IPS-18c (cell line): Measurements from ENCODE around the gene GRB14.
"Not testable (repeated sequence)": the region's sequence is repeated elsewhere in the genome, so short reads cannot be mapped to it uniquely, and the experiment has no call there.

ENCODE experiments used
- H3K4me3 ChIP-seq: 2 replicates; pipeline ENCODE4 v1.7.0; 2013; ENCODE audit warnings: low read depth, mild to moderate bottlenecking, low read length, moderate library complexity; ENCODE audit not compliant: insufficient read depth
- H3K9me3 ChIP-seq: one replicate; pipeline ENCODE4 v1.6.1; 2013; ENCODE audit warnings: mild to moderate bottlenecking, low read length, moderate library complexity; ENCODE audit not compliant: control insufficient read depth, insufficient read depth

GRB14 gene

DNA sequence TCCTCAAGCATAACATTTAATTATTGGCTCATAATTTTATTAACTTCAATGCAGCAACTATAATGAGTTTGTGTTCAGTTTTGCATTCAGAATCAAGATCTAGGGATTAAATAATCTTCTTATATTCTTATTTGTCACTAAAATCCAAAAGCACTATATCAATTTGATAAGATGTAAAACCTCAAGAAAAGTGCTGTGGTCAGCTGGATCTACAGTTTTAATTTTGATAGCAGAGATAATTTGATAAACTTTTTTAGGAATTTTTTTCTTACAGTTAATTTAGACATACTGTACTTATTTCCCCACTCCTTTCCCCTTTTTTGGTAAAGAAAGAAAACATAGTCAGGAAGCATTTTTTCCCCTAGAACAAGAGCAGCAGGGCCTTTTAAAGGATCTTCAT is 146.4 kb downstream of the GRB14 start:
- Histone ChIP-seq H3K9me3 (no peaks in the 10 kb centered on the region), H3K4me3 (no peak overlapping the region)

DNA sequence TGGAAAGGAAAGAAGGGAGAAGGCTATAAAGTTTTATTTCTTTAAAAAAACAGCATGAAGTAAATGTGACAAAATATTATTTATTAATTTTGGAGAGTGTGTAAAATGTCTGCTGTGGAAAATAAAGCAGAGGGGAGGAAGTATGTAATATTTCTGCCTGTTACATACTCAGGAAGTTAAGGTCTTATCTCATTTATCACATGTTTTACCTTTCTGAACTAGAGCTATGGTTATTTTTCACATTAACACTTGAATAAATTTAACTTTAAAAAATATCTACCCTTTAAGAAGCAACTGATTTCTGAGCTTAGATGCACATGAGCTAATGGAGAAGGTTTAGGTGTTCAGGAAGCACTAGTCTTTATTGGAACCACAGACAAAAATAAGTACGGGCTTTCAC is 148.3 kb downstream of the GRB14 start:
- H3K9me3 ChIP-seq, result no peaks in the 10 kb centered on the region
- H3K4me3 ChIP-seq, result no peak overlapping the region

DNA sequence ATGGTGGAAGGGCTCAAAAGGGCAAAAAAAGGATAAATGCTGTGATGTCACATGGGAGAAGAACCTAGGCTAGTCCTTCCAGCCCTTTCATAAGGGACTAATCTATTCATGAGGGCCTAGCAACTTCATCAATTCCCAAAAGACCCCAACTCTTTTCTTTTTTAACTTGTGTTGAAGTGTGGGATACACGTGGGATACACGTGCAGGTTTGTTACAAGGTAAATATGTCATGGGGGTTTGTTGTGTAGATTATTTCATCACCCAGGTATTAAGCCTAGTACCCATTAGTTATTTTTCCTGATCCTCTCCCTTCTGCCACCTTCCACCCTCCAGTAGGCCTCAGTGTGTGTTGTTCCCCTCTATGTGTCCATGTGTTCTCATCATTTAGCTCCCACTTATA is 156.2 kb downstream of the GRB14 start:
- not testable (repeated sequence) for H3K4me3 ChIP-seq, H3K9me3 ChIP-seq

DNA sequence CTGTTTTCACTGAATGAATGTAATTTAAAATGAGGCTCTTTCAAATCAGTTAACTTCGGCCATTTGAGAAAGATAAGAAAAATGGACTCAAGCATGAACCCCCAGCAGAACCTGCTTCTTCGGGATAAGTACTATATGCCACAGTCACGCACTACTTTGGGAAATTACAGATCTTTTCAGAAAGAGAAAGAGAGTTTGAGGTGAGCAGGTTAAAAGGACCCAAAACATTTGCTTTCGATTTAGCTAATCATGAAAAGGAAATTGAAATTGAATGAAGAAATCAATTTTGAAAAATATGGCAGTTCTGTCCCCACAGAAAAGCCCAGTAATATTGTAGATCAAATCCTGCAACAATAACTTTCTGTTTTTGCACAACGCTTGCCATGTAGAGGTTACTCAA is 156.9 kb downstream of the GRB14 start:
- H3K9me3 ChIP-seq, result no peaks in the 10 kb centered on the region
- H3K4me3 ChIP-seq, result no peak overlapping the region

DNA sequence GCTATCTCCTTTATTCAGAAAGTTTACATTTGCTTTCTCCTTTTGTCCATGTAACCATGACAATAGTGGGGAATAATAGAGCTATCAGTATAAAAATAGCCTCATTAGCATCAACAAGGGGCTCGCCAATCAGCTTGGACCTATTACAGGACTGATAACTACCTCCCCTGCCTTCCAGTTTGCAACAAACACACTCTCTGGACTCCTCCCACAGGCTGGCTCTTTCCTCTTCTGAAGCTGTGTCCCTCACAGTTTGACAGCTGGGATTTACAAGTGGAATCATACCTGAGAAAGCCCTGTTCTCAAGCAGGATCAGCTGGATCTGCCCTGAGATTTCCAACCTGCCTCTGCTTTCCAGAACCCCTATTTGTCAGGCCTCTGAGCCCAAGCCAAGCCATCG is 162.5 kb downstream of the GRB14 start:
- H3K4me3 ChIP-seq, result no peak overlapping the region
- H3K9me3 ChIP-seq, result no peaks in the 10 kb centered on the region

DNA sequence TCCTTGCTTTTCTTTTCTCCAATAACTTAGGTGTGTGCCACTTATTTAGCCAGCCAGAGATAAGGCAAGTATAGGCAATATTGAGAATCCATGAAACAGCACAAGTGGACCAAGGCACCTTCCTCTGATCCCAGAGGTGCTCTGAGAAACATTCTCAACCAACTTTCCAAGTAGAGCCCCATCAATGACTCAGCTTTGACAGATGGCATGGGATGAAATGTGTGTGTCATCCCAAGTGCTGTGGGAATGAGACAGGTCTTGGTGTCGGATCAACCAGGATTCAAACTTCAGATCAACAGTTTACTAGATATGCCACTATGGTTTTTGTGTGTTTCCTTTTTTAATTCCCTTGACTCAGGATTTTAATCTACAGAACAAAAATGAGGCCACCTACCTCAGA is 164.0 kb downstream of the GRB14 start:
- no peaks in the 10 kb centered on the region for H3K9me3 ChIP-seq
- H3K4me3 ChIP-seq, result no peak overlapping the region

DNA sequence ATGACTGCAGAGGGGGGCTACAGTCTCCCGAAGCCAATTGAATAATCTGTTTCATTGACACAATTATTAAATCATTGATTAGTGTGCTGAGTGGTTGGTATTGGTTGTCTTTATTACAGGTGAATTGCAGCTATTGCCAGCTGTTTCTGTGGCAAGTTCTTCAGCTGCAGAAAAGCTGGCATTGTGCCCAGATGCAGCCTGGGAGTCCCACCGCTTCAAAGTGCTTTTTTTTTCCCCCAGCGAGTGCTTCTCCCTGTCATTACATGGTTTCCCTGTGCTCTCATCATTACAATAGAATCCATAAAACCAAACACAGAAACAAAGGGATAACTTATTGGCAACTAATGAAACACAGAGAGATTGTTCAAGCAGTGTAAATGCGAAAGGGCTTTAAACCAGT is 164.7 kb downstream of the GRB14 start:
- no peak overlapping the region for H3K4me3 ChIP-seq
- no peaks in the 10 kb centered on the region for H3K9me3 ChIP-seq

DNA sequence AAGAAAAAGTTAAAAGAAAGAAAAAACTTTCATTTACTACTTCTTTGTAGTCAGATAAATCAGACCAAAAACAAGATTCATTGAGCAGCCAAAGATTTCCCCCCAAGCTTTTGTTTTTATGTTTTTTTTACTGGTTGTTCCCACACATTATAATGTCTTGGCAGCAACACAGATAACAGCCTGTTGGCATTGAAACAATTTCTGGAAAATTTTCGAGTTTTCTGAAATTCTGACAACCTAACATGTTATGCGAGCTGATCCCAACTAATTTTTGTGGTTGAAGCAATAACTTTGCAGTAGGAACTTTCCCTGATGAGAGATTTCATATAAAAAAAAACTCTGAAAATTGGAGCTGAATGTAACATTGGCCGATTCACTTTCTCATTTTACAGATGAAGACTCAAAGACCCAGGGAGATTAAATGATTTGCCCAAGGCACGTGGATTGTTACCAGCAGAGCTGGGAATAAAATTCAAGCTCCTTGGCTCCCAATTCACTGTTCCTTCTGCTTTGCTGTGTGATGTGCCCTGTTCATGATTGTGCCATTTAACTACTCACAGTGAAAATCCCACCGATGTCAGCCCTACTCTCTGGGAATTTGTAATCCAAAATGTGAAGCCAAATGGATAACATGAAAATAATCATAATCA is 167.5 kb downstream of the GRB14 start:
- Histone ChIP-seq H3K4me3 (no peak overlapping the region), H3K9me3 (no peaks in the 10 kb centered on the region)

DNA sequence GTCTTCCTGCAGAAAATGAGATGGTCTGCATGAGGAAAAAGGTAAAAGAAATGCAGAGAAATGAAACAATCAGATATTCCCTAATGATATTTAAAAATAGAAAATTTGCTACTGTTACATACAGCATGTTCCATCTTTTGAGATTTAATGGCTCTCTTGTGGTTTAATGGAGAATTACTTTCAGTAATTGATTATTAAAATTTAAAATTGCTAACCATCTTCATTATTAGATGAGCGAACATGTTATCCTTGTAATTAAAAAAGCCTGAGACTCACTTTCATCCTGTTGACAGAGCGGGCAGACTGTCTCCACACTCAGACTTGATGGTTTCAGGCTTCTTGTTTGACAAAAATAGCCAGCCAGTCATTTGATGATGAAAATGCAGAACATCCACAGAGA is 171.0 kb downstream of the GRB14 start:
- Histone ChIP-seq H3K9me3 (no peaks in the 10 kb centered on the region), H3K4me3 (no peak overlapping the region)

DNA sequence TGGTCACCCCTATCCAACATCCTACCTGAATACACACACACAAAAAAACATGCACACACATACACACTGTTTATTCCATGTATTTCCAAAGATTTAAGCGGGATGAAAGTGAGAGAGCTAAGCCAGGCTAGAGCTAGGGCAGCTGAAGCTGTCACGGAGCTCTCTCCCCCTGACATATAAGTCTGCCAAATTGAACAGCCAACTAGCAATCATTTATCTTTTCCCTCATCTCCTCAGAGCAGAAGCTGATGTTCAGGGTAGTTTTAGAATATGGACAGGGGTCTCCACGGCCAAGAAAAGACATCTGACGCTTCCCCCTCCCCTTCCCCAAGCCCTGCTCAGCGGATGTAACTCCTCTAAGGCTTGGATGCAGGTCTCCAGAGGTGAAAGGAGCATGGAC is 171.6 kb downstream of the GRB14 start:
- Histone ChIP-seq H3K4me3 (no peak overlapping the region), H3K9me3 (no peaks in the 10 kb centered on the region)

DNA sequence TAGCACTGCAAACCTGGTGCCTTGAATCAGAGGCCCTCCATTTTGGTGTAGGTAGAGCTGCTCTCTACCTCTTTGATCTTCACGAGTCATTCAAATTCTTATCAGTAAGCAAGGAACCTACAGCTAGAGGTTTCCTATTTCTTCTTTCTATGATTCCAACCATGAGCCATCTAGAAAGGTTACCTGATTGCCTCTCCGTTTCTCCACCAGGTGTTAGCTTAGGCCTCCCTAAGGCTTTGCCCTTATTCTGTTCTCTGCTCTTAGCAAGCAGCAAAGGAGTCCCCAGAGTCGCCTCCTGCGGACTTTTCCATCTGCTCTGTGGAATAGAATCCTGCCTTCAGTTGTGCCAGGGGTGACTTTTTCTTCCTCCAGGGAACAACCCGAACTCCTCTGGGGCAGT is 173.6 kb downstream of the GRB14 start:
- Histone ChIP-seq H3K4me3 (no peak overlapping the region), H3K9me3 (no peaks in the 10 kb centered on the region)
